NB4 (cell line): ENCODE results near the gene BIN1.
A peak's percentile ranks its signal among the peaks of the same experiment; 100 is the strongest.

Experiments used
- DNase-seq: peaks from one replicate; pipeline ENCODE4 v3.0.0; 2010; ENCODE audit warnings: low read depth
- H3K4me3 ChIP-seq: one replicate; pipeline ENCODE4 v1.5.1; 2011; ENCODE audit warnings: mild to moderate bottlenecking, low read depth, low read length, moderate library complexity
- MYC ChIP-seq: IDR thresholded peaks from 2 replicates; pipeline ENCODE4 v1.6.1; 2011; ENCODE audit warnings: low read depth, low read length
- POLR2A ChIP-seq: IDR thresholded peaks from 2 replicates; pipeline ENCODE4 v1.6.1; 2011; ENCODE audit warnings: mild to moderate bottlenecking; ENCODE audit not compliant: insufficient read length; ENCODE audit errors: extremely low read depth
- TF ChIP-seq, protein P1 (sequence below): IDR thresholded peaks from one replicate; pipeline ENCODE4 v1.5.1; 2012; ENCODE audit warnings: low read depth, low read length
- TF ChIP-seq, protein P2 (sequence below): IDR thresholded peaks from 2 replicates; pipeline ENCODE4 v1.6.1; 2011; ENCODE audit warnings: low read depth, low read length

The BIN1 gene

DNA sequence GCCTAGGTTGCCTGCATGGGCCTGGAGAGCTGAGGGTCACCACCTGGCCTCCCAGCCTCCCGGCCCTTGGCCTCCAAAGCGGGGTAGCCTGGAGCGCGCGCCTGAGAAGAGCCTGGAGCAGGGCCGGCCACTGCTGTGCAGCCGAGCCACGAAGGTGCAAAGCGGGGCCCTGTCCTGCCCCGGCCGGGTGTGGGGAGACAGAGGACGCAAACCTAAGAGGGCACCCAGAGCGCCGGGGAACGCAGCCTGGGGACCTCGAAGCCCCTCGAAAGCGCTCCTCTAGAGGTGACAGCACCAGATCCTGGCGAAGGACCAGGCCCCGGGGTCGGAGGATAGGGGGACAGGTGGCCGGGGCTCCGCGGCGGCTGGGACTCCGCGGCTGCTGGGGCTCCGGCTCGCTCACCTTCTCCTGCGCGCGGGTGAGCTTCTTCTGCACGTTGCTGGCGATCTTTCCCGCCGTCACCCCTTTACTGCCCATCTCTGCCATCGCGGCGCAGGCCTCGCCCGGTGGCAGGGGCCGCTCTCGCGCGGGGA, 430 bp downstream of the BIN1 start:
- peak overlapping the region; percentile 52 for H3K4me3 ChIP-seq
- TF ChIP-seq POLR2A, result no peak
- TF ChIP-seq MYC, result peak; percentile 7; the same call in 1 of the 2 replicates
- DNase-seq, result peak; percentile 43

DNA sequence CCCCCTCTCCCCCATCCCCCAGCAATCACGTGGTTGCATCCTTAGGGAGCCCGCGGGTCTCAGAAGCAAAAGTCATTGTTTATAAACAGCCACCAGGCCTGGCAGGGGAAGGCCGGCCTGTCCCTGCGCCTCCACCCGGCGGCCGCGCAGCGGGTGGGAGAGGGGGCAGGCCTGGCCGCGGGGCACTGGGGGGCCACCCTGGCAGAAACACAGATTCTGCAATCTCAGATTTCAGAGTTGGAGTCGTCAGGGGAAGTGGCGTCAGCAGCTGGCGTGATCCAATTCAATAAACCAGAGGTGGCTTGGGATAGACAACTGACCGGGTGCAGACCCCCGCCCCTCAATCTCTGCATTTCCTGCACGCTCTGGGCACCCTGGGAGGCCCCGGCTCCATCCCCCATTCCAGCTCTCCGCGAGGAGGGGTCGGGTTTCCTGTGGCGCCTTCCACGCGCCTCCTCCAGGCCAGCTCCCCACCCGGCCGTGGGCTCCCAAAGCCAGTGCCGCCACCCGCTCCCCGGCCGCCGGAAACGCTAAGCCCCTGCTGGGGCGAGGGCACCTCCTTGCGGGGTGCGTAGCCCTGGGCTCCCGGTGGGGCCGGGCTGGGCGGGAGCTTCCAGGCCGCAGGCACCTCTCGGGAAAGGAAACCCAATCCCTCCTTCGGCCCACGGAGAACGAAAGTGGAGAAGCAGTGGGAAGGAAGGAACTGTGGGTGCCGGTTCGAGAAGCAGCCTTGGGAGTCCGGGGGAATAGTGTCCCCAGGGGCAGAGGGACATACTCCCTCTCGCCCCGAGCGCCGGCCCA, 1.1 kb downstream of the BIN1 start:
- TF ChIP-seq MYC (no peak), POLR2A (no peak)
- TF ChIP-seq, protein P1, sequence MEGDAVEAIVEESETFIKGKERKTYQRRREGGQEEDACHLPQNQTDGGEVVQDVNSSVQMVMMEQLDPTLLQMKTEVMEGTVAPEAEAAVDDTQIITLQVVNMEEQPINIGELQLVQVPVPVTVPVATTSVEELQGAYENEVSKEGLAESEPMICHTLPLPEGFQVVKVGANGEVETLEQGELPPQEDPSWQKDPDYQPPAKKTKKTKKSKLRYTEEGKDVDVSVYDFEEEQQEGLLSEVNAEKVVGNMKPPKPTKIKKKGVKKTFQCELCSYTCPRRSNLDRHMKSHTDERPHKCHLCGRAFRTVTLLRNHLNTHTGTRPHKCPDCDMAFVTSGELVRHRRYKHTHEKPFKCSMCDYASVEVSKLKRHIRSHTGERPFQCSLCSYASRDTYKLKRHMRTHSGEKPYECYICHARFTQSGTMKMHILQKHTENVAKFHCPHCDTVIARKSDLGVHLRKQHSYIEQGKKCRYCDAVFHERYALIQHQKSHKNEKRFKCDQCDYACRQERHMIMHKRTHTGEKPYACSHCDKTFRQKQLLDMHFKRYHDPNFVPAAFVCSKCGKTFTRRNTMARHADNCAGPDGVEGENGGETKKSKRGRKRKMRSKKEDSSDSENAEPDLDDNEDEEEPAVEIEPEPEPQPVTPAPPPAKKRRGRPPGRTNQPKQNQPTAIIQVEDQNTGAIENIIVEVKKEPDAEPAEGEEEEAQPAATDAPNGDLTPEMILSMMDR, result no peak
- TF ChIP-seq, protein P2, sequence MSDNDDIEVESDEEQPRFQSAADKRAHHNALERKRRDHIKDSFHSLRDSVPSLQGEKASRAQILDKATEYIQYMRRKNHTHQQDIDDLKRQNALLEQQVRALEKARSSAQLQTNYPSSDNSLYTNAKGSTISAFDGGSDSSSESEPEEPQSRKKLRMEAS, result no peak
- H3K4me3 ChIP-seq, result peak overlapping the region; percentile 52
- no peak for DNase-seq

DNA sequence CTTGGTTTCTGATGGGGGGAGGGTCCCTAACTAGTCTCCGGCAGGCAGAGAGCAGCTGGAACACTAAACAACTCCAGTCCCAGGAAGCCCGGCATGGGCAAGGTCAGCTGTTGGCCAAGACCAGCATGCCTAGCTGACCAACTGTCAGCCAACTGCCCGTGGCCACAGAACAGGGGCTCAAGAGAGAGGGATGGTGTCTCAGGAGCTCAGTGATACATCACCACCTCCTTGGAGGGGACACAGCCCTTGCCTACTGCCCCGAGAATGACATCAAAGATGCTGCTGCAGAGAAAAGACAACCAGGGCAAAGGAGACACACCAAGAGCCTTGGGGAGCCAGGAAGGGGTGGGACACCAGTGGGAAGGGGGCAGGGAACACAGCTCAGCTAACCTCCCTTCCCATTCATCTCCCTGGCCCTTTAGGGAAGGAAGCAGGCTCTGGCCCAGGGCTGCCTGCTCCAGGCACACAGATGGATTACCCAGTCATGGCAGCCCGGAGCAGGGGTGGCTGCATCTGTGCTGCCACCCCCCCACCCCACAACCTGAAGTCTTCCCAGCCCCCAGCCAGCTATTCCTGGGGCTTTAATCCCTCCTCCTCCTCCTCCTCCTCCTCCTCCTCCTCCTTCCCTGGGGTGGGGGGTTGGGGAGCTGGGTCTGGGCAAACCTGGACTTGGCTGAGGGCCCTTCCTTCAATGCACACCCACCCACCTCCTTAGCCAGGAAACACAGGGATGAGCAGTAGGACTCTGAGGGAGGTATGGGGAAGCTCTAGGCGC, 1.9 kb downstream of the BIN1 start:
- no peak overlapping the region for H3K4me3 ChIP-seq
- no peak for TF ChIP-seq POLR2A
- TF ChIP-seq, protein P2, result no peak
- no peak for DNase-seq

DNA sequence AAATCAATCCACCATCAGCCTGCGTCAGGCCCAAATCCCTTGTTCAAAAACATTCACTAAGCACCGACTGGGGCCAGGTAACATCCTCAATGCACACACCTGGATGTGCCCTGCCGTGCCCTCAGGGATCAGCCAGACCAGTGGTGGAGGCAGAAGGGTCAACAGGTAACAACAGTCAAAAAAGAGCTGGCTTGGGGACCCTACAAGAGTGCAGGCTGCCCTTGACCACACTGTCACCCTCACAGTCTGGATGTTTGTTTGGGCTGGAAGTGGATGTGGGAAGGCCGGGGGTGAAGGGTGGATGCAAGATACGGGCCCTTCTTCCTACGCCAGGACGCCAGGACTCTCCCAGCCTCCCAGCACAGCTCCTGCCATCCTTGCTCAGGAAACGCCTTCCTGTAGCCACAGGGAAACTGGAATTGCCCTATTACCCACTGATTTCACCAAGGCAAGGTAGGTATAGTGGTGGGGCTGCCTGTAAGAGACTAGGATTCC, 2.7 kb downstream of the BIN1 start:
- TF ChIP-seq POLR2A (no peak), MYC (no peak)
- TF ChIP-seq, protein P2, result no peak
- TF ChIP-seq, protein P1, result no peak
- DNase-seq, result no peak
- no peak overlapping the region for H3K4me3 ChIP-seq

DNA sequence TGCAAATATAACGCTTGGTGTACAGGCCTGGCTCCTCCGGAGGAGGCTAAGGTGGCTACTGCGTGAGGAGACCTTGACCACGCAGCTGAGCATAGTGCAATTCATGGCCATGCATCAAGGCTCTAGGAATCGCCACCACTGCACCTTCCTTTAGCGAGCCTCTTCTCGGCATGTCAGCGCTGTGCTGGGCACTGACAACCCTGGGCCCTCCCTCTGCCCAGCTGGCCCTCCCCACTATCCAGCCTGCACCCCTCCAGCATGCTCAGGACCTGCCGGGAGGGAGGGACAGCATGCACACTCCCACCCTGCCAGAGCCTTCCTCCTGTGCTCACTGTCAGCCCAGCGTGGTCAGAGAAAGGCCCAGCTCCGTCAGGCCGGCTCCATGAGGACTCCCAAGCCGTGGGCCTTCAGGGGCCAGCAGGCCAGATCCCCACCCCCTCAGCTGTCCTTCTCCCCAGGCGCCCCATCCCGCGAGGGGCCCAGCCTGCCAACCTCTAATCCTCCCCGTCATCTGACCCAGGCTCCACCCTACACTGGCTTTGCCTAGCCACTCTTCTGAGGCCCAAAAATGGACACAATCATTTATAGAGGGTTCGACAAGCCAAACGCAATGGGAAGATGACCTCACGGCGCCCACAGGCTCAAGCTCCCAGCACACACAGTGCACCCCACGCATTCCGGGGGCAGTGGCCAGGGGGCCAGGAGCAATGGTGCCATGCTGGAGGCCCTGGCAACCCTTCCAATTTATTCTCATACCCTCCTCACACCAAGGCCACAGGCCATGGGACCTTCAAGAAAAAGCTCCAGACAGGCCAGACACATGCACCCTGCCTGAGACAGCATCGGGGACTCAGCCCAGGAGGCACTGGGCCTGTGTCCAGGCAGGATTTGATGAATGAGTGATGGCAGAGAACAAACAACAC, 3.5 kb downstream of the BIN1 start:
- TF ChIP-seq MYC (no peak), POLR2A (no peak)
- TF ChIP-seq, protein P1, result no peak
- TF ChIP-seq, protein P2, result no peak
- H3K4me3 ChIP-seq, result no peak overlapping the region

More for the DNA sequence above, 3.5 kb downstream of the BIN1 start:
- DNase-seq, result no peak
